GM18502 (cell line): ENCODE data around the gene AURKA.
"Not testable (repeated sequence)": the region's sequence is repeated elsewhere in the genome, so short reads cannot be mapped to it uniquely, and the experiment has no call there.

ENCODE experiments used
- ATAC-seq: cut with Tn5 transposase; IDR thresholded peaks from one replicate; pipeline ENCODE4 v1.9.1; 2021; ENCODE audit warnings: mild to moderate bottlenecking; ENCODE audit not compliant: unreplicated experiment, poor library complexity

AURKA gene

GRCh38 chr20:56361900-56362299, 30.1 kb downstream of the AURKA start:
- no peak for ATAC-seq

DNA sequence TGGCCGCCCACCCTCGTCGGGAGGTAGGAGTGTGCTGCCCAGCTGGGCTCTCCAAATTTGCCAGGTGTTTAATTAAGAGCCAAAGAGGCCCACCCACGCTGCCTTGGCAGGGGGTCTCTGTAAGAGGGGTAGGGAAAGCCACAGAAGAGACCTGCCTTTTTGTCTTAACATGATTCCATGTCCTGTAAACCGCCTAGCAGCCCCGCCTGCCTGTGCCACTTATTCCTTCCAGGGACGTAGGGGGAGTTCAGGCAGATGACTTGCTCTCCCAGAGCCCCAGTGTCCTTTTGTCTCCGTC, 31.2 kb downstream of the AURKA start:
- no peak for ATAC-seq

DNA sequence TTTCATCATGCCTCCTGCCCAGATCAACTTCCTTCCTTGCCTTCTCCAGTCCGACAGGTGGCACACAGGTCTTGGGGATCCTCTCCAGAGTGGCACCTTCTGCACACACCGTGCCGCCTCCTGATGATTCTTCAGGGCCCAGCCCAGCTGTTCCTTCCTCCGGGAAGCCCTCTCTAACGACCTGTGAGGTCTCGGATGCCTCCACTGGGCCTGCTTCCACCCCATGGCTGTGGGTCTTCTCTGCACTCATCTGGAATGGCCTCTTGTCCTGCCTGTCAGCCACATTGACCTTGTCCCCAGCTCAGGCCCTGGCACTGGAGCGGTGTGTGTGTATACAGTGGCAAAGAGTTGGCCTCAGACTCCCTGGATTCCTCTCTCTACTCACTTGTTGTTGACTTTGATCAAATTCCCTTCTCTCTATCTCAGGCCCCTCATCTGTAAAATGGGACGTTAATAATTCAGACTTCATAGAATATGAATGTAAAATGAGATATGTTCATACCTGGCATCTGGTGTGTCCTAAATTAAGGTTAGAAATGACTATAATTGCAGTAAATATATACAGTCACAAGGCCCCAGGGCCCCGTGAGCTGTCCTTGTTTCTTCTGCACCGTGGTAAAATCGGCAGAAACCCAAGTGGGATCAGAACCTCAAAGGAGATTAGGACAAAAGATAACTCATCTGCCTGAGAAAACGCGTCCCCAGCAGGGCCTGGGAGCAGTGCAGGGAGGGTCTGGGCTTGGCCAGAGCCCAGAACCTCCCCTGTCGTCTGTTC, 31.7 kb downstream of the AURKA start:
- ATAC-seq: no peak

DNA sequence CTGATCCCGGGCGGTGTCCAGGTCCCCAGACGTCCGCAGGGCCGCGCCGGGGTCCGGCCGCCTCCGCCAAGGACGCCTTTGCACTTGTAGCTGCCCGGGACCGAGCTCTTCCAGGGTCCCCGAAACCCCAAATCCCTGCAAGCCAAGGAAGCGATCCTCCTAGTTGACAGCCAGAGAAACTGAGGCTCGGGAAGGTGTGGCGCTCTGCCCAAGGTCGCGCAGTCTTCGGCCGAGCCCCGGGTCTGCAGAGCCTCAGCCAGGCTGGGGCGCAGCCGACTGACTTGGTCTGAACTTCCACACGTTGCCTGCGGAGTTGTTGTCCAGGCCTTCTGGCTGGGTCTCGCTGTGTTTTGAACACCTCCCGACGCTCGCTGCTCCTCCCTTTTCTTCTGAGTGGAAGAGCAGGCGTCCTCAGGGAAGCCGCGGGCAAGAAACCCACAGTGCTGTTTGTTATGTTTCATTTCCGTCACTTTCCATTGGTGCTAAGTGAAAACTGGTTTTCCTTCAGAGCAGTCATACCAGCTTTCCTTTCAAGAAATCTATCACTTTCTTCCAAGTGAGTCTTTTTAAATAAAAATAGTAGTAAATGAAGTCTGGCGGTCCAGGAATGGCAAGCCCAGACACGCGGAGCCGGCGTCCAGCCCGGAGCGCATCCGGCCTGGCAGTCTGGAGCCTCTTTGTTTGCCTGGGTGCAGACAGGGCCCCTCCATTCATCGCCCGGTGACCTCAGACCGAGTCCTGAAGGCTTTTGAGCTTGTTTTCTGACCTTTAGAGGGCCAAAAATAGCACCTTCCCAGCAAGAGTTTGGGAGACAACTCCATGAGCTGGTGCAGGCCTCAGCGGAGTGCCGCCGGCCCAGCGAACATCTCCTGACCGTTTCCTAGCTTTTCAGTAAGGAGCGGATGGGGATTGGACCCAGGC, 32.5 kb downstream of the AURKA start:
- peak; percentile 24 for ATAC-seq

DNA sequence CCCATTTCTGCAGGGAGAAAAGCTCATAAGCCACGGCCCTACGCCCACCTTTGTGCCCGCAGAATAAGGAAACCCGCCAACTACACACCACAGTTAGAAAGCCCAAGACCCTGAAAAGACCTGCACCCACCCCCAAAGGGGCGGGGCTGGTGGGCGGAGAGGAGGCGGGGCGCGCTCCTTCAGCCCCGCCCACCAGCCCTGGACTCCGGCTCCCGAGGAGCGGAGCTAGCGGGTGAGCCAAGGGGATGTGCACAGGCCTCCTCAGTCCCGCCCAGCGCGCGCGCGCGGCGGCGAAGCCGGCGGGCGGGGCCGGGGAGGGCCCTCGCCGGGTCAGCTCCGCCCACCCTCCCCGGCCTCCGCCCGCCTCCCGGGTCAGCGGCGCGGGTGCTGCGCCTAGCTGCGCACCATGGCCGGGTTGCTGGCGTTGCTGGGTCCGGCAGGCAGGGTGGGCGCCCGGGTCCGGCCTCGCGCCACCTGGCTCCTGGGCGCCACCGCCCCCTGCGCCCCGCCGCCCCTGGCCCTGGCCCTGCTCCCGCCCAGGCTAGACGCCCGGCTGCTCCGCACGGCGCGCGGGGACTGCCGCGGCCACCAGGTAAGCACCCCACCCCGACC, 33.3 kb downstream of the AURKA start, which contains the start of gene FAM210B:
FAM210B (plus strand) TSS at position 375 of the 612 bp plus-strand sequence; CDS start at position 407, 32 bp downstream.
- peak; percentile 99 for ATAC-seq

DNA sequence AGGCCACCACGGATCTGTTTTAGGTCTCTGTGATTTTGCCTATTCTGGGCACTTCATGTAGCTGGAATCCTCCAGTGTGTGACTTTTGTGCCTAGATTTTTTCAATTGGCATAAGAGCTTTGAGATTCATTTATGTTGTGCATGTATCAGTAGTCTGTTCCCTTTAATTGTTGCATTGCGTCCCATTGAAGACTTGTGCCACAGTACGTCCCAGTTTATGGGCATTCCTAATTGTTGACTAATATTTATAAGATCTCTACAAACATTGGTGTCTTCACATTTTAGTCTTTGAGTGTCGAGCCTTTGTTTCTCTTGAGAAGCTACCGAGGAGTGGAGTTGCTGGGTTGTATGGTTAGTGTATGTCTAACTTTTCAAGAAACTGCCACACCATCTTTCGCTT, 33.9 kb downstream of the AURKA start:
- ATAC-seq: no peak

DNA sequence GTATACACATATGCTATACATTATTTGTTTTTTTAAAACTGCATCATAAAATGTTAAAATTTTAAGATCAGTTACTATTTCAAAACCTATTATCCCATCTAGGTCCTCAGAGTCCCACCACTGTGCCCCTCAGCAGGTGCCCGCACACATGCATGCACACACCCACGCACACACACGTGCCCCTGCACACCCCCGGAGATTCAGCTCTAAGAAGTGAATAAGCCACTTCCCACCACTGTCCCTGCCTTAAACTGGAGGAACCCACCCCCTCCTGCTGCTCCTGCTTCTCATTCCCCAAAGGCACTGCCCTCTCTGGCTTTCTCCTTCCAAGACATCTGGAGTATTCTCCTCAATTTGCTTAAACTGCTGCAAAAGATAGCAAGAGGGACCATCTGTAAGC, 38.7 kb downstream of the AURKA start:
- ATAC-seq: no peak

DNA sequence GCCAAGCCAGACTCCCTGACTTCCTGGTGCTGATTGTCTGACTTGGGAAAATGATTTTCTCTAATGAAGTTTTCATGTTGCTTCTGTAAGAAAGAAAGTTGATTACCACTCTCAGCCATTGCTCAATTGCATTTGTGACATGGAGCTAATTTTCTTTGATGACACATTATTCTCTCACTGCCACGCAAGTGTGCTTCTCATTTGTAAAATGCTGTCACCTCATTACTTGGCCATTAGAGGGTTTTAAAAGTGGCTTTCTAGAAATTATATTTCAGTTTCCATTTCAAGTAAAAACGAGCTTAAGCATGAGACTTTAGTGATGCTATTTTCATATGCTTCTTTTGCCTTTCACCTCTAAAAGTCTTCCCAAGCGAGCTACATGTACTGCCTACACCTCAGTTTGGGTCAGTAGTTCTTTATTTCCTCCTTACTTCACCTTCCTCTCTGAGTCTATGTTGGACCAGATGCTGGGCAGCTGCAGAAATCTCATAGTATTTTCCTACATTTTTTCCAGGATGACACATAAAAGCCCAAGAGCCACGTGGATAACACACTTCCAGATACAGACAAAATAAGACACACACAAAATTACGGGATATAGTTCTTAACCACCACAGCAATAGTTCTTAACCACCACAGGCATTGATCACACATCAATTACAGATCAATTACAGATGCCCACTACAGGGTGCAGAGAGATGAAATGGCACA, 39.5 kb downstream of the AURKA start:
- ATAC-seq: no peak

DNA sequence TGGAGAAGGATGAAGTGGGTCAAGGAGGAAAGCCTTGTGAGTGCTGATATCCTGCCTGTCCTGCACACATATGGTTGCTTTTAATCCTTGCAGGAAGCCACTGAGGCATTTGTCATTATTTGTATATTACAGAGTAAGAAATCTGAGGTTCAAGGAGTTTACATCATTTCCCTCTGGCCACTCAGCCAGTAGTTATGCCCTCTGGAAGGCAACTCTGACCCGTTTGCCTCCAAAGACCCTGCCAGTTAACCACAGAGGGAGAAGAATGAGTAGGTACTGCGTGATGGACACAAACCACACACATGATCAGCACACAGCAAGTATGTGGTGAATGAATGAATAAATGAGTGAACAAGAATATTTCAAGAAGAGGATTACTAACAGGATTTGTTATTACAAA, 41.2 kb downstream of the AURKA start:
- no peak for ATAC-seq

- ATAC-seq: no peak
Measured at GRCh38 chr20:56348746-56349145, 43.3 kb downstream of the AURKA start.

DNA sequence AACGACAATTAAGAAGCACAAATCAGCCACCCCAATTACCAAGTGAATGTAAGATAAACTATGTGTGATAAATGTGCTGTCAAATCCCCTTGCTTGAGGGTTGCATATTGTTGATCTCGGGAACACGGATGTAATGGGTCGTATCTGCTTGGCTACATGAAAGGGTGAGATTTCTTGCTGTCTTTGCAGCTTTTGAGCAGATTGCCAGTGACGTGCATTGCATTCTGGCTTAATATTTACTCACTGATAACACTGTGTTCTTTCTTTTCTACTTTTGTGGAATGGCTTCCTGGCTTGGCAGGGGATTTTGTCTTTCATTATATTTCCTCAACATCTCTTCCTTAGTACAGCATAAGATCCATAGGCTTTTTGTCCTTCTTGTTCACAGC, 43.7 kb downstream of the AURKA start:
- ATAC-seq: no peak

DNA sequence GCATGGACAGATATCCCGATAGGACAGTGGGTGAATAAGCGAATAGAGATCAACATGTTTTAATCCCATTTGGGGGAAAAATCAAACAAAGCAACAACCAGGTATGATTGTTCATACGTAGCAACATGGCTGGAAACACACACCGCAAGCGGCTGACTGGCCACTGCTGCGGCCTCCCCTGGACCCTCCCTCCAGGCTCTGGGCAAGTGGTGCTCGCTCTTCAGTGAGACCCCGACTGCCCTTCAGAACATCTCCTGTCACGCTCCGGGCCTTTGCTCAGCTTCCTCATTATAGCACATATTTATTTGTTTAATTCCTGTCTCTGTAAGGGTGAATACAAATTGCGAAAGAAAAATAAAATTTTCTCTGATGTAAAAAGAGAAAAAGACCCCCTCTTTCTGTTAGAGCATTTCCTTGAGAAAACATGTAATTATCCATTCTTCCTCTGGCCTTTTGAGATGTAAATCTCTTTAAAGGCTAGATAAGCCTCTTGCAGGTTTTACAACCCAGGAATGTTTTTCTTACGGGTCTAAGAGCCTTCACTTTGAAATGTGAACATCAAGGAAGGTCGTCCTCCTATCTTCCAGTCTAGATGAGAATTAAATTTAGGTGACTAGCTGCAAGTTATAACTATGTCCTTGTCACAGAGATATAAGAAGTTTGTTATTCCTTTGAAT, 44.2 kb downstream of the AURKA start:
- no peak for ATAC-seq

DNA sequence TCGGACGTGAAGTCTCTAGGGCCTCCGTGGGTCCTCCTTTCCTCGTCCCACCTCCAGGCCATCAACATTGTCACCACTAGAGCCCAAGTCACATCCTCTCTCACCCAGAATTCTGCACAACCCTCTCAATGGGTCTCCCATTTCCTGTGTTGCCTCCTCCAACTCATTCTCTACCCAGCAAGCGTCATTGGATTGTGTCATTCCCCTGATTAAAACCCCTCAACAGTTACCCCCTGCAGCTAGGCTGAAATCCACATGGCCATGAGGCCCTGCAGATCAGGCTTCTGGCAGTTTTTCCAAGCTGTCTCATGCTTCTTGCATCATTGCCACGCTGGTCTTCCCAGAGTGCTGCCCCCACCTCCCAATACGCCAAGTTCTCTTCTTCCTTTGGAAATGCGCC, 46.1 kb downstream of the AURKA start:
- ATAC-seq: no peak

GRCh38 chr20:56343861-56344381, 48.1 kb downstream of the AURKA start:
- peak; percentile 79 for ATAC-seq

DNA sequence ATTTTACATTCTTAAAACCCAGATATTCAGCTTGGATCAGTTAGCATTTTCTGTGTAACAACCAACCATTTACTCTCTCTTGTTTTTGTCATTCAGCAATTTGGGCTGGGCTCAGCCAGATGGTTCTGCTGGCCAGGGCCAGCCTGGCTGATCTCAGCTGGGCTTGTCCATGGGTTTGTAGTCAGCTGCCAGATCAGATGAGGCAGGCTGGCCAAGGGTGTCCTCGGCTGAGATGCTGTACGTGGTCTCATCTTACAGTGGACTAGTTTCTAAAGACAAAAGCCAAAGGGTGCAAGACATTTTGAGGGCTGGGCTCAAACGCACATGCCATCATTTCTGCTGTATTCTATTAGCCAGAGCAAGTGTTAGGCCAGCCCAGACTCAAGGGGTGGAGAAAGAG, 49.2 kb downstream of the AURKA start:
- ATAC-seq: no peak

GRCh38 chr20:56336709-56337108, 55.3 kb downstream of the AURKA start:
- not testable (repeated sequence) for ATAC-seq

DNA sequence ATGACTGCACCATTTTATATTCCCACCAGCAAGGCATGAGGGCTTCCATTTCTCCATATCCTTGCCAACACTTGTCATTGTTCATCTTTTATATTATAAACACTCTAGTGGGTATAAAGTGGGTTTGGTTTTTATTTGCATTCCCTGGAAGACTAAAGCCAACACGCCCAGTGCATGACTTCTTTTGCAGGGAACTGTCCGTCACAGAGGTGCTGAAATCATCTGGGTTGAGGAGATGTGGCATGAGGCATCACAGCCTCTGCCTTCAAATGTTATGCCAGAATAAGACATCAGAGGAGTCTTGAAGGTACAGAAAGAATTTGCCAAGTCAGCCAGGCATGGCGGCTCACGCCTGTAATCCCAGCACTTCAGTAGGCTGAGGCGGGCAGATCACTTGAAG, 63.2 kb downstream of the AURKA start:
- ATAC-seq: no peak

GRCh38 chr20:56324806-56325205, 67.2 kb downstream of the AURKA start:
- no peak for ATAC-seq

- ATAC-seq: no peak
Measured at GRCh38 chr20:56323656-56324055, 68.4 kb downstream of the AURKA start.

DNA sequence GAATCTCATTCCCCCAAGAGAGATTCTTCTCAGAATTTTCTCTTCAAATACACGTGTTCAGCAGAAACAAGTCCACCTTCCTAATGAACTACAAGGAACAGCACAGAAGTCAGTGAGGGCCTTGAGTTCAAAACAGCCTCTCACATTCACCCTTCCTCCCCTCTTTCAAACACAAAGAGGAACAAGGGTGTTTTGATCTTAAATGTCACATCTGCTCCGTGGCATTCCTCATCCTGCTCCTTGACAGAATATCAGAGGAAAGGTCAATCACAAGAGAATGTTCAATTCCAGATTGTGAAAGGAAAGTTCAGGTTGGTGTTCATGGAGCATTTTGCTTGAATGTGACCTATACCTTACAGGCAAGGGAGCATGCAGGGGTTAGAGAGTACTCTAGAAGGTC, 68.8 kb downstream of the AURKA start:
- ATAC-seq: no peak
